GM12878 (cell line): ENCODE data around the gene TRAP1. TPM values are rescaled to one million over a fixed set of nuclear protein-coding genes. Genes with fewer than 3 reads are reported as not detected.

Source experiments
- ATAC-seq: fragments of 200-7000 bp; cut with Tn5 transposase; 3 replicates; pipeline ENCODE4 v1.9.1; 2020; ENCODE audit warnings: mild to moderate bottlenecking, moderate library complexity
- BruUV-seq: library from RNA; stranded (reverse); fragments of 400-500 nt; replicated peaks from 2 replicates; lab custom pipeline; 2021; lab: Mats Ljungman, UMichigan
- CTCF ChIA-PET: fragments of 300-600 bp; sonication (Branson Sonifier 250); formaldehyde crosslinking; extraction: SDS; loops from one replicate; lab custom pipeline; 2021; ENCODE audit warnings: inconsistent platforms; lab: Yijun Ruan, JAX
- POLR2A ChIA-PET: fragments of 350-600 bp; formaldehyde crosslinking; extraction: SDS; loops from one replicate; lab custom pipeline; 2021; ENCODE audit warnings: inconsistent platforms; lab: Charles Lee
- RAD21 ChIA-PET: fragments of 300-600 bp; sonication (Branson Sonifier 250); formaldehyde crosslinking; loops from one replicate; lab custom pipeline; 2023; ENCODE audit warnings: antibody characterized with exemption; ENCODE audit not compliant: unreplicated experiment; lab: Charles Lee
- SMC1A ChIA-PET: fragments of 300-600 bp; sonication (Branson Sonifier 250); formaldehyde crosslinking; loops from one replicate; lab custom pipeline; 2023; ENCODE audit not compliant: unreplicated experiment, uncharacterized antibody; lab: Charles Lee
- DNase-seq: peaks from one replicate; pipeline ENCODE4 v3.0.0-alpha.2; 2011; ENCODE audit warnings: low read depth, low spot score
- FAIRE-seq: peaks from 3 replicates; lab custom pipeline; 2011; peaks lifted over from hg19 to GRCh38; lab: Jason Lieb, UNC
- H2AFZ ChIP-seq: 2 replicates; pipeline ENCODE4 v1.6.0; 2011; ENCODE audit warnings: low read depth, low read length, control low read depth; ENCODE audit not compliant: control insufficient read depth
- H3K27ac ChIP-seq: 2 replicates; pipeline ENCODE4 v1.5.1; 2011; ENCODE audit warnings: control low read depth; ENCODE audit not compliant: control insufficient read depth, insufficient read depth
- H3K27me3 ChIP-seq, 2 experiments: replicated peaks in 1 of 2; 2 replicates each; pipeline versions ENCODE4 v1.6.0 to v1.6.1; 2011; ENCODE audit warnings: low read length in 1 of 2; ENCODE audit not compliant: control insufficient read depth in 2 of 2, insufficient read depth in 2 of 2
- H3K36me3 ChIP-seq, 2 experiments: 2 replicates each; pipeline ENCODE4 v1.5.1; 2011; ENCODE audit warnings: low read length in 1 of 2; ENCODE audit not compliant: control insufficient read depth in 2 of 2, insufficient read depth in 2 of 2
- H3K4me1 ChIP-seq: 2 replicates; pipeline ENCODE4 v1.6.1; 2011; ENCODE audit warnings: mild to moderate bottlenecking, low read length, moderate library complexity, mixed read lengths; ENCODE audit not compliant: control insufficient read depth, insufficient read depth
- H3K4me2 ChIP-seq: 2 replicates; pipeline ENCODE4 v1.6.0; 2011; ENCODE audit warnings: control low read depth; ENCODE audit not compliant: control insufficient read depth, insufficient read depth
- H3K4me3 ChIP-seq: fragments of 200-600 bp; sonication (generic); 2 replicates; pipeline ENCODE4 v1.5.1; 2016
- H3K79me2 ChIP-seq: 2 replicates; pipeline ENCODE4 v1.6.0; 2011; ENCODE audit warnings: low read length; ENCODE audit not compliant: control insufficient read depth, insufficient read depth
- H3K9ac ChIP-seq: 2 replicates; pipeline ENCODE4 v1.8.0; 2011; ENCODE audit warnings: low read length, control low read depth, mixed read lengths; ENCODE audit not compliant: control insufficient read depth, insufficient read depth
- H3K9me3 ChIP-seq: replicated peaks from 3 replicates; pipeline ENCODE4 v1.5.1; 2011; ENCODE audit warnings: mild to moderate bottlenecking, low read length; ENCODE audit not compliant: control insufficient read depth, insufficient read depth
- H4K20me1 ChIP-seq: 2 replicates; pipeline ENCODE4 v1.6.0; 2011; ENCODE audit not compliant: control insufficient read depth, insufficient read depth
- ASH2L ChIP-seq: fragments of 300-600, 200-600 bp; sonication (generic); IDR thresholded peaks from 2 replicates; pipeline ENCODE4 v1.6.1; 2017; ENCODE audit warnings: low read depth, mild to moderate bottlenecking, borderline replicate concordance
- BACH1 ChIP-seq: fragments of 450-650 bp; IDR thresholded peaks from 2 replicates; pipeline ENCODE4 v1.6.1; 2017; ENCODE audit warnings: mild to moderate bottlenecking, borderline replicate concordance
- BCL11A ChIP-seq: IDR thresholded peaks from 2 replicates; pipeline ENCODE4 v1.6.1; 2011; ENCODE audit warnings: low read depth, low read length
- BRCA1 ChIP-seq: IDR thresholded peaks from 2 replicates; pipeline ENCODE4 v1.6.1; 2011; ENCODE audit warnings: low read depth, low read length, improper control_type of control experiment
- CREB1 ChIP-seq: IDR thresholded peaks from 2 replicates; pipeline ENCODE4 v1.6.1; 2012; ENCODE audit warnings: low read depth, mild to moderate bottlenecking, inconsistent platforms
- IRF4 ChIP-seq: IDR thresholded peaks from 2 replicates; pipeline ENCODE4 v1.6.1; 2011; ENCODE audit warnings: low read depth, low read length
- MTA2 ChIP-seq: fragments of 450-650 bp; IDR thresholded peaks from 2 replicates; pipeline ENCODE4 v1.6.1; 2016; ENCODE audit warnings: low read depth, mild to moderate bottlenecking, moderate library complexity
- MTA3 ChIP-seq: IDR thresholded peaks from 2 replicates; pipeline ENCODE4 v1.6.1; 2012; ENCODE audit warnings: low read length, inconsistent platforms, borderline replicate concordance
- SMC3 ChIP-seq: IDR thresholded peaks from 2 replicates; pipeline ENCODE4 v1.6.1; 2011; ENCODE audit warnings: low read length, improper control_type of control experiment, borderline replicate concordance
- SREBF1 ChIP-seq: IDR thresholded peaks from 2 replicates; pipeline ENCODE4 v1.6.1; 2012; ENCODE audit warnings: mild to moderate bottlenecking, low read length
- TAF1 ChIP-seq: IDR thresholded peaks from 2 replicates; pipeline ENCODE4 v1.6.1; 2011; ENCODE audit warnings: mild to moderate bottlenecking, low read depth, low read length, borderline replicate concordance
- TCF12 ChIP-seq: IDR thresholded peaks from 2 replicates; pipeline ENCODE4 v1.6.1; 2011; ENCODE audit warnings: low read depth, mild to moderate bottlenecking, low read length
- YBX1 ChIP-seq: fragments of 450-650 bp; IDR thresholded peaks from 2 replicates; pipeline ENCODE4 v1.6.1; 2016; ENCODE audit warnings: antibody characterized with exemption
- ZNF24 ChIP-seq: fragments of 450-650 bp; IDR thresholded peaks from 2 replicates; pipeline ENCODE4 v1.6.1; 2017; ENCODE audit warnings: antibody characterized with exemption, mild to moderate bottlenecking
- ZNF274 ChIP-seq: IDR thresholded peaks from one replicate; pipeline ENCODE4 v1.8.0; 2011; ENCODE audit not compliant: insufficient read length, insufficient read depth
- WGBS: methylation state at CpG from one replicate; pipeline ENCODE4 v1.1.6; 2016; ENCODE audit warnings: low lambda C conversion rate; ENCODE audit not compliant: insufficient replicate concordance, insufficient coverage; ENCODE audit errors: missing lambda C conversion rate; 5-methylcytosine and 5-hydroxymethylcytosine counted together
- in situ Hi-C: fragments of 300-500 bp; cut with MboI; formaldehyde crosslinking; loops from 9 replicates; pipeline ENCODE4 v1.14.3; 2018; ENCODE audit warnings: mixed read lengths
- intact Hi-C: fragments of 100-400 bp; cut with micrococcal nuclease; formaldehyde crosslinking; loops from one replicate; pipeline ENCODE4 v1.14.2; 2022; ENCODE audit not compliant: unreplicated experiment
- polyA plus RNA-seq, 11 experiments: library from polyadenylated mRNA; depleted of rRNA in 4 of 11; unstranded in 6 of 11; stranded (reverse) in 5 of 11; fragments of >200 nt; fragmentation: Nextera tagmentation in 4 of 11; fragmentation: Illumina TruSeq in 1 of 11; extraction: Ambion mirVana in 4 of 11; extraction: Trizol in 1 of 11; gene quantifications; 1 replicate in 1 of 11; 2 replicates in 10 of 11; pipeline versions ENCODE4 v1.2.1 to v1.2.3, GENCODE V29; 2011 to 2016; ENCODE audit warnings: inconsistent platforms in 2 of 11, missing spikeins in 2 of 11, low read depth in 1 of 11
- total RNA-seq, 4 experiments: library from RNA; depleted of rRNA in 3 of 4; stranded (reverse); fragments of >200 nt in 3 of 4; fragmentation: Illumina TruSeq in 1 of 4; extraction: Trizol in 1 of 4; gene quantifications; 2 replicates each; pipeline versions ENCODE4 v1.2.1 to v1.2.3, GENCODE V29; 2013 to 2021
- TF ChIP-seq, protein P1 (sequence below): IDR thresholded peaks from 2 replicates; pipeline ENCODE4 v1.6.1; 2012; ENCODE audit warnings: improper control_type of control experiment, low read depth, low read length; ENCODE audit not compliant: insufficient replicate concordance

The TRAP1 gene
- total and polyA plus RNA-seq, 10 of the 15 experiments (the other 5 are each of a cell fraction or from before 2014, with no cell fraction given) = 16.3 to 442 (median 241) TPM

DNA sequence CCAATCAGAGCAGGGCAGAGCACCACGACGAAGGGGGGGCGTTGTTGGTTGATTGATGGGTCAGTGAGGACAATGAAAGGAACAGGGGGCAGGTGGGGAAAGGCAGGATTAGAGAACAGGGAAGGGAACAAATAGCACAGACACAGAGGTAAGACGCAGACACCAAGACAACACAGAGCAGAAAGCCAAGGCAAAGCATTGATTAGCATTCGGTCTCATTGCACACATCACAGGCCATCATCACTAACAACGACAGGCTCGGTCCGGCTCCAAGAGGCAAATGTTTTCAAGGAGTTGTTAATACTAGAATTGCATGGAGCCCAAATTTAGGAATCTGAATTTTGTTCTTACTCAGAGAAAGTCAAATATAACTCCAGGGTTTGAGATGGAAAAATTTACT is 34.6 kb upstream of the TRAP1 start:
- no TSS peak for BruUV-seq
- POLR2A ChIA-PET = no interaction called here

DNA sequence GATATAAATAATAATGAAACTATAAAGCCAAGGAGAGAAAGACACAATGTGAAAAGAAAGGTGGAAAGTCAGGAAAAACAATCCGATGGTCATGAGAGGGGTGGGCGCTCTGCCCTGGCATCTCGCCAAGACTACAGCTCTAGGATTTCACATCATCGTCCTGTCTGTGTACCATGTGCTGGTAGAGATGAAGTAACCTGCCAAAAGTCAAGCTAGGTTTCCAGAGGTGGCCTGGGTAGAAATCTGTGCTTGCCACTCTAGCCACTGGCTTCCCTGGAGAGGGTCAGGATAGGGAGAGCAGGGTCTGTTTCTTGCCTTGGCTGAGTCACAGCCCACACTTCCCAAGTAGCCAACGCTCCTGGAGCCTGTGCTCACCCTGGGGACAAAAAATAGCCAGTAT is 31.0 kb upstream of the TRAP1 start:
- in situ Hi-C loops (no loop called here), intact Hi-C loops (no loop called here)
- Histone ChIP-seq H3K4me3 (no peak overlapping the region), H3K36me3 (peaks cover 15 to 36% of the 10 kb centered on the region in 2 experiments), H3K79me2 (no peaks in the 10 kb centered on the region), H3K27ac (no peak overlapping the region), H3K4me1 (no peaks in the 10 kb centered on the region), H3K27me3 (no peaks in the 10 kb centered on the region), H3K9me3 (no peaks in the 10 kb centered on the region), H2AFZ (no peak overlapping the region), H4K20me1 (no peaks in the 10 kb centered on the region), H3K4me2 (no peak overlapping the region), H3K9ac (no peak overlapping the region)
- FAIRE-seq (no peak), DNase-seq (no peak), ATAC-seq (no peak)
- CTCF ChIA-PET = no interaction called here
- BruUV-seq = no TSS peak
- POLR2A ChIA-PET = no interaction called here
- RAD21 ChIA-PET = no interaction called here
- 100% methylated on average over 5 of the region's 5 CpGs for WGBS
- SMC1A ChIA-PET = interaction anchor here (1.1 kb wide), 1 partner anchor 10 kb away, joined by 3 read pairs; no protein-coding TSS in a partner anchor
- no peak for TF ChIP-seq TCF12
- TF ChIP-seq MTA3 = no peak
- TF ChIP-seq, protein P1, sequence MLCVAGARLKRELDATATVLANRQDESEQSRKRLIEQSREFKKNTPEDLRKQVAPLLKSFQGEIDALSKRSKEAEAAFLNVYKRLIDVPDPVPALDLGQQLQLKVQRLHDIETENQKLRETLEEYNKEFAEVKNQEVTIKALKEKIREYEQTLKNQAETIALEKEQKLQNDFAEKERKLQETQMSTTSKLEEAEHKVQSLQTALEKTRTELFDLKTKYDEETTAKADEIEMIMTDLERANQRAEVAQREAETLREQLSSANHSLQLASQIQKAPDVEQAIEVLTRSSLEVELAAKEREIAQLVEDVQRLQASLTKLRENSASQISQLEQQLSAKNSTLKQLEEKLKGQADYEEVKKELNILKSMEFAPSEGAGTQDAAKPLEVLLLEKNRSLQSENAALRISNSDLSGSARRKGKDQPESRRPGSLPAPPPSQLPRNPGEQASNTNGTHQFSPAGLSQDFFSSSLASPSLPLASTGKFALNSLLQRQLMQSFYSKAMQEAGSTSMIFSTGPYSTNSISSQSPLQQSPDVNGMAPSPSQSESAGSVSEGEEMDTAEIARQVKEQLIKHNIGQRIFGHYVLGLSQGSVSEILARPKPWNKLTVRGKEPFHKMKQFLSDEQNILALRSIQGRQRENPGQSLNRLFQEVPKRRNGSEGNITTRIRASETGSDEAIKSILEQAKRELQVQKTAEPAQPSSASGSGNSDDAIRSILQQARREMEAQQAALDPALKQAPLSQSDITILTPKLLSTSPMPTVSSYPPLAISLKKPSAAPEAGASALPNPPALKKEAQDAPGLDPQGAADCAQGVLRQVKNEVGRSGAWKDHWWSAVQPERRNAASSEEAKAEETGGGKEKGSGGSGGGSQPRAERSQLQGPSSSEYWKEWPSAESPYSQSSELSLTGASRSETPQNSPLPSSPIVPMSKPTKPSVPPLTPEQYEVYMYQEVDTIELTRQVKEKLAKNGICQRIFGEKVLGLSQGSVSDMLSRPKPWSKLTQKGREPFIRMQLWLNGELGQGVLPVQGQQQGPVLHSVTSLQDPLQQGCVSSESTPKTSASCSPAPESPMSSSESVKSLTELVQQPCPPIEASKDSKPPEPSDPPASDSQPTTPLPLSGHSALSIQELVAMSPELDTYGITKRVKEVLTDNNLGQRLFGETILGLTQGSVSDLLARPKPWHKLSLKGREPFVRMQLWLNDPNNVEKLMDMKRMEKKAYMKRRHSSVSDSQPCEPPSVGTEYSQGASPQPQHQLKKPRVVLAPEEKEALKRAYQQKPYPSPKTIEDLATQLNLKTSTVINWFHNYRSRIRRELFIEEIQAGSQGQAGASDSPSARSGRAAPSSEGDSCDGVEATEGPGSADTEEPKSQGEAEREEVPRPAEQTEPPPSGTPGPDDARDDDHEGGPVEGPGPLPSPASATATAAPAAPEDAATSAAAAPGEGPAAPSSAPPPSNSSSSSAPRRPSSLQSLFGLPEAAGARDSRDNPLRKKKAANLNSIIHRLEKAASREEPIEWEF = no peak
- no peak for TF ChIP-seq ASH2L
- TF ChIP-seq YBX1 = no peak
- TF ChIP-seq ZNF274 = no peak
- no peak for TF ChIP-seq SMC3
- TF ChIP-seq MTA2 = no peak
- TF ChIP-seq CREB1 = no peak
- TF ChIP-seq BRCA1 = no peak

More for the DNA sequence above, 34.6 kb upstream of the TRAP1 start:
- RAD21 ChIA-PET = no interaction called here
- no peak overlapping the region for H2AFZ ChIP-seq
- no peak for DNase-seq
- no peak for FAIRE-seq
- in situ Hi-C loops = no loop called here
- no peak overlapping the region for H3K4me2 ChIP-seq
- CTCF ChIA-PET = interaction anchor here (1.0 kb wide), 1 partner anchor 28 kb away, joined by 3 read pairs; no protein-coding TSS in a partner anchor
- TF ChIP-seq SREBF1 (no peak), BCL11A (no peak), IRF4 (no peak), TAF1 (no peak), ZNF24 (no peak), BACH1 (no peak)
- TF ChIP-seq, all 136 proteins: peak for 0
- H3K36me3 ChIP-seq = peaks cover 3 to 27% of the 10 kb centered on the region in 2 experiments
- no peaks in the 10 kb centered on the region; the same call in 1 of the 2 replicates for H4K20me1 ChIP-seq
- ATAC-seq = no peak
- intact Hi-C loops = no loop called here
- no peak overlapping the region for H3K4me3 ChIP-seq
- 98% methylated on average over 8 of the region's 8 CpGs for WGBS
- H3K27ac ChIP-seq = no peak overlapping the region
- no peaks in the 10 kb centered on the region for H3K4me1 ChIP-seq
- no peaks in the 10 kb centered on the region for H3K9me3 ChIP-seq
- no peaks in the 10 kb centered on the region for H3K27me3 ChIP-seq
- SMC1A ChIA-PET = no interaction called here
- no peak overlapping the region for H3K9ac ChIP-seq
- no peaks in the 10 kb centered on the region for H3K79me2 ChIP-seq
